Measurements from ENCODE around the gene MMP2. TPM values are rescaled to one million over a fixed set of nuclear protein-coding genes. Genes with fewer than 3 reads are reported as not detected.

MMP2 gene
- total and polyA plus RNA-seq, 2 of the 8 experiments (the other 6 are each of a cell fraction or from before 2014, with no cell fraction given) = 33.6 to 58.2 TPM

GRCh38 chr16:55526441-55526840 is 47.4 kb downstream of the MMP2 start:
- Histone ChIP-seq H3K18ac (ENCODE audit: extremely low read depth, low read length) (no peak overlapping the region), H3K9me3 (ENCODE audit: insufficient read depth in 2 of 2, low read depth in 1 of 2, low read length in 1 of 2) (peaks cover 0 to 8% of the 10 kb centered on the region in 2 experiments; a peak in 1 of 4 replicates), H4K20me1 (replicated peaks in 1 of 2; ENCODE audit: control insufficient read depth in 1 of 2, insufficient read depth in 2 of 2, low read length in 2 of 2) (no peaks in the 10 kb centered on the region), H3K4me1 (replicated peaks in 1 of 4; ENCODE audit: control insufficient read depth in 3 of 4, insufficient read depth in 4 of 4, low read length in 3 of 4) (no peaks in the 10 kb centered on the region), H3K27ac (ENCODE audit: low read depth, low read length) (no peak overlapping the region), H2BK20ac (ENCODE audit: low read length) (no peak overlapping the region), H3K23ac (ENCODE audit: insufficient read length) (no peak overlapping the region), H4K91ac (replicated peaks; ENCODE audit: insufficient read length, low read length) (no peak overlapping the region), H3K36me3 (ENCODE audit: control insufficient read depth in 2 of 4, insufficient read depth in 4 of 4, low read length in 3 of 4) (no peaks in the 10 kb centered on the region), H3K79me1 (ENCODE audit: low read depth, low read length) (no peaks in the 10 kb centered on the region), H3K4me3 (ENCODE audit: extremely low read depth in 1 of 4, insufficient read depth in 2 of 4, low read depth in 3 of 4, low read length in 4 of 4) (no peak overlapping the region), H3K4ac (replicated peaks; ENCODE audit: insufficient read length, low read depth, low read length) (no peak overlapping the region), H3K4me2 (ENCODE audit: insufficient read depth in 1 of 2, low read depth in 2 of 2, low read length in 2 of 2) (no peak overlapping the region), H3K56ac (replicated peaks; ENCODE audit: insufficient read length, low read depth, low read length) (no peak overlapping the region), H2BK5ac (ENCODE audit: low read depth, low read length) (no peak overlapping the region), H4K8ac (ENCODE audit: extremely low read depth, insufficient read depth, low read length) (no peak overlapping the region), H2AK5ac (ENCODE audit: low read depth, low read length) (no peak overlapping the region), H2BK15ac (ENCODE audit: low read length) (no peak overlapping the region), H4K5ac (ENCODE audit: insufficient read length, low read depth, low read length) (no peak overlapping the region), H3K27me3 (replicated peaks in 1 of 4; ENCODE audit: control insufficient read depth in 3 of 4, extremely low read depth in 1 of 4, insufficient read depth in 3 of 4, low read length in 3 of 4) (no peaks in the 10 kb centered on the region), H2BK12ac (ENCODE audit: low read depth, low read length) (no peak overlapping the region), H3K9ac (replicated peaks in 1 of 4; ENCODE audit: extremely low read depth in 1 of 4, low read depth in 3 of 4, low read length in 3 of 4) (peak overlapping the region in 1 of 4 experiments; percentile 34; a peak in 1 of 7 replicates), H3K79me2 (ENCODE audit: control insufficient read depth in 1 of 2, insufficient read depth in 2 of 2, low read length in 2 of 2) (no peaks in the 10 kb centered on the region), H2AFZ (ENCODE audit: low read length) (no peak overlapping the region), H2BK120ac (replicated peaks; ENCODE audit: low read depth, low read length) (no peak overlapping the region), H3K23me2 (ENCODE audit: low read depth, low read length) (no peaks in the 10 kb centered on the region), H3K14ac (ENCODE audit: insufficient read length) (no peak overlapping the region)
- DNase-seq (ENCODE audit: low read depth in 1 of 2, low spot score in 2 of 2) (no peak), FAIRE-seq (no peak)
- 90% methylated on average over 2 of the region's 2 CpGs; no CpG with 5 or more reads in 1 of the 2 experiments for WGBS, 2 experiments (ENCODE audit: extremely low coverage in 1 of 2, insufficient coverage in 1 of 2, insufficient read length in 1 of 2, insufficient replicate concordance in 2 of 2, low coverage in 1 of 2, low lambda C conversion rate in 2 of 2, missing lambda C conversion rate in 1 of 2)
- ChIA-PET POLR2A (ENCODE audit: partially characterized antibody) (no interaction called here), CTCF (ENCODE audit: partially characterized antibody) (interaction anchor here (1.3 to 1.6 kb wide), 2 partner anchors 12 to 25 kb away, joined by 3 to 5 read pairs; no protein-coding TSS in a partner anchor)
- TF ChIP-seq TAF7 (optimal IDR thresholded peaks at IDR 0.05; ENCODE audit: borderline replicate concordance, low read depth, low read length) = no peak
- no peak for TF ChIP-seq POLR2A (IDR thresholded peaks at IDR 0.05; ENCODE audit: control extremely low read depth in 1 of 2, low read depth in 2 of 2, low read length in 2 of 2)
- no peak for TF ChIP-seq TBP (IDR thresholded peaks at IDR 0.05; ENCODE audit: low read depth, low read length)
- TF ChIP-seq HDAC2 (IDR thresholded peaks at IDR 0.05; ENCODE audit: borderline replicate concordance in 1 of 2, low read depth in 2 of 2, low read length in 2 of 2) = no peak
- TF ChIP-seq SP2 (IDR thresholded peaks at IDR 0.05; ENCODE audit: low read length) = no peak
- no peak for TF ChIP-seq RFX5 (IDR thresholded peaks at IDR 0.05; ENCODE audit: borderline replicate concordance, low read depth, low read length)
- no peak for TF ChIP-seq BRCA1 (IDR thresholded peaks at IDR 0.05; ENCODE audit: low read depth, low read length)
- TF ChIP-seq RAD21 (IDR thresholded peaks at IDR 0.05 in 1 of 2, conservative IDR thresholded peaks at IDR 0.05 in 1 of 2; ENCODE audit: low read depth in 2 of 2, low read length in 2 of 2) = no peak
- TF ChIP-seq SP4 (IDR thresholded peaks at IDR 0.05; ENCODE audit: low read length) = no peak
- no peak for TF ChIP-seq SIN3A (conservative IDR thresholded peaks at IDR 0.05 in 1 of 2, IDR thresholded peaks at IDR 0.05 in 1 of 2; ENCODE audit: low read depth in 1 of 2, low read length in 2 of 2)
- TF ChIP-seq CHD2 (IDR thresholded peaks at IDR 0.05; ENCODE audit: low read length) = no peak
- no peak for TF ChIP-seq CBX8 (IDR thresholded peaks at IDR 0.05; ENCODE audit: borderline replicate concordance, low read depth, low read length)
- no peak for TF ChIP-seq FOSL1 (IDR thresholded peaks at IDR 0.05; ENCODE audit: insufficient read depth, low read depth, low read length)
